GM12892 (cell line): ENCODE results near the gene P2RX5.

Experiments used
- POLR2A ChIP-seq: IDR thresholded peaks from 2 replicates; pipeline ENCODE4 v1.6.1; 2011; ENCODE audit warnings: low read depth, low read length, control low read depth
- POLR2AphosphoS5 ChIP-seq: IDR thresholded peaks from 2 replicates; pipeline ENCODE4 v1.6.1; 2011; ENCODE audit warnings: low read depth, low read length, control low read depth

DNA sequence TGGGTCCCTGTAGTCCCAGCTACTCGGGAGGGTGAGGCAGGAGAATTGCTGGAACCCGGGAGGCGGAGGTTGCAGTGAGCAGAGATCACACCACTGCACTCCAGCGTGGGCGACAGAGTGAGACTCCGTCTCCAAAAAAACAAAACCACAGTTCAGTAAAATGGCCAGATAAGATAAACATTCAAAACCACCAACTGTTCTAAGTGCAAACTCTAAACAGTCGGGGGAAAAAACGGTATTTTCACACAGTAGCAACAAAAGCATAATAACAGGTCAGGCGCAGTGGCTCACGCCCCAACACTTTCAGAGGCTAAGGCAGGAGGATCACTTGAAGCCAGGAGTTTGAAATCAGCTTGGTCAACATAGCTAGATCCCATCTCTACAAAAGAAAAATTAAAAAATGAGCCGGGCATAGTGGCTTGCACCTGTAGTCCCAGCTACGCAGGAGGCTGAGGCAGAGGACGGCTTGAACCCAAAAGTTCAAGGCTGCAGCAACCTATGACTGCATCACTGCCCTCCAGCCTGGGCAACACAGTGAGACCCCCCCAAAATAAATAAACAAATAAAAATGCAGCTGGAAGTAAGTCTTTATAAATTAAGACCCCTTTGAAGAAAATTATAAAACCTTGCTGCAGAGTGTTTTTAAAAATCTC, 17.0 kb upstream of the P2RX5 start:
- no peak for TF ChIP-seq POLR2AphosphoS5
- TF ChIP-seq POLR2A: no peak
